Neural cell (in vitro differentiated cells): Measurements from ENCODE around the gene ARHGAP35.

ENCODE experiments used
- CTCF ChIP-seq: fragments of 450-650 bp; IDR thresholded peaks from 2 replicates; pipeline ENCODE4 v1.5.1; 2014; ENCODE audit warnings: antibody characterized with exemption, mild to moderate bottlenecking, moderate library complexity; ENCODE audit not compliant: poor library complexity, severe bottlenecking
- EP300 ChIP-seq: fragments of 450-650 bp; conservative IDR thresholded peaks from 2 replicates; pipeline ENCODE4 v1.6.1; 2014; ENCODE audit warnings: antibody characterized with exemption, mild to moderate bottlenecking, moderate library complexity; ENCODE audit not compliant: poor library complexity, severe bottlenecking
- EZH2 ChIP-seq: fragments of 200-600, 300-800 bp; shearing (Covaris generic), sonication (generic); IDR thresholded peaks from 2 replicates; pipeline ENCODE4 v1.6.1; 2014; ENCODE audit warnings: antibody characterized with exemption, low read length, borderline replicate concordance, mild to moderate bottlenecking; ENCODE audit not compliant: insufficient read depth, poor library complexity, severe bottlenecking
- POLR2AphosphoS5 ChIP-seq: IDR thresholded peaks from 2 replicates; pipeline ENCODE4 v1.6.1; 2012
- RAD21 ChIP-seq: fragments of 450-650 bp; conservative IDR thresholded peaks from 2 replicates; pipeline ENCODE4 v1.6.1; 2014; ENCODE audit warnings: antibody characterized with exemption, mild to moderate bottlenecking, moderate library complexity
- TAF1 ChIP-seq: IDR thresholded peaks from 2 replicates; pipeline ENCODE4 v1.6.1; 2012; ENCODE audit warnings: low read depth

DNA sequence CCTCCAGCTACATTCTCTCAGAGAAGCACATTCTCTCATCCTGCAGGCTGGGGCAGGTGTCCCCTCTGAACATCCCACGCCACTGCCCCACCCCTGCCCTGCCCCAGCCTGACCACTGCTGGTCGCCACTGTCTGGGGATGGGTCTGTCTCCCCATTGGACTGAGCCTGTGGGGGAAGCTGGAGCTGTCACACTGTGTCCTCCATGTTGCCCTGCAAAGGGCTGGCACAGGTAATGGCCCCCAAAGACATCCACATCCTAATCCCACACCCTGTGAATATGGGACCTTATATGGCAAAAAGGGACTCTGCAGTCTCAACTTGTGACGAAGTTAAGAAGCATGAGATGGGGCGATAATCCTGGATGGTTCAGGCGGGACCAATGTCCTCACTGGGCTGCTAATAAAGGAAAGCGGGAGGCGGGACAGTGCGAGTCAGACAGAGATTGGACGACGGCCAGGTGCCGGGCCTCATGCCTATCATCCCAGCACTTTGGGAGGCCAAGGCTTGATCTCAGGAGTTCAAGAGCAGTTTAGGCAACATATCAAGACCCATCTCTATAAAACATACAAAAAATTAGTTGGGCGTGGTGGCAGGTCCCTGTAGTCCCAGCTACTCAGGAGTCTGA, 19.2 kb upstream of the ARHGAP35 start:
- TF ChIP-seq CTCF: no peak
- TF ChIP-seq EP300: no peak
- TF ChIP-seq EZH2: no peak
- TF ChIP-seq POLR2AphosphoS5: no peak
- TF ChIP-seq TAF1: no peak
- TF ChIP-seq RAD21: no peak
